ENCODE results near the gene MARK4.

DNA sequence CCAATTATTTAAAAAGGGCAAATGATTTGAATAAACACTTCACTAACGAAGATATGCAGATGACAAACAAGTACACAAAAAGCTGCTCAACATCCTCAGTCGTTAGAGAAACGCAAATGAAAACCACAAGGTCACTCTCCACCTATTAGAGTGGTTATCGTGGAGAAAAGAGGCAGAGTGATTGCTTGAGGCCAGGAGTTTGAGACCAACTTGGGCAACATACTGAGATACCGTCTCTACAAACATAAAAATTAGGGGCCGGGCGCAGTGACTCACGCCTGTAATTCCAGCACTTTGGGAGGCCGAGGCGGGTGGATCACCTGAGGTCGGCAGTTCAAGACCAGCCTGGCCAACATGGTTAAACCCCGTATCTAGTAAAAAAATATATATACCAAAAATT lies 45.3 kb upstream of the MARK4 start:
- TF ChIP-seq MAZ (IDR thresholded peaks at IDR 0.05; ENCODE audit: borderline replicate concordance, low read depth, low read length): no peak
- TF ChIP-seq POLR2A (IDR thresholded peaks at IDR 0.05; ENCODE audit: low read length): no peak
- TF ChIP-seq CBX2 (IDR thresholded peaks at IDR 0.05; ENCODE audit: borderline replicate concordance, low read depth): no peak
- no peak for TF ChIP-seq RAD21 (conservative IDR thresholded peaks at IDR 0.05 in 1 of 2, IDR thresholded peaks at IDR 0.05 in 1 of 2)
- TF ChIP-seq, protein P1, sequence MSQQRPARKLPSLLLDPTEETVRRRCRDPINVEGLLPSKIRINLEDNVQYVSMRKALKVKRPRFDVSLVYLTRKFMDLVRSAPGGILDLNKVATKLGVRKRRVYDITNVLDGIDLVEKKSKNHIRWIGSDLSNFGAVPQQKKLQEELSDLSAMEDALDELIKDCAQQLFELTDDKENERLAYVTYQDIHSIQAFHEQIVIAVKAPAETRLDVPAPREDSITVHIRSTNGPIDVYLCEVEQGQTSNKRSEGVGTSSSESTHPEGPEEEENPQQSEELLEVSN (IDR thresholded peaks at IDR 0.05; ENCODE audit: borderline replicate concordance, low read depth): no peak
